H1 (cell line): ENCODE data around the gene ACOT12. TPM values are rescaled to one million over a fixed set of nuclear protein-coding genes. Genes with fewer than 3 reads are reported as not detected.
A peak's percentile ranks its signal among the peaks of the same experiment; 100 is the strongest.

ENCODE experiments used
- CTCF ChIA-PET: fragments of 300-600 bp; sonication (Branson Sonifier 250); formaldehyde crosslinking; loops from one replicate; lab custom pipeline; 2021; ENCODE audit not compliant: partially characterized antibody; lab: Charles Lee
- POLR2A ChIA-PET: fragments of 300-600 bp; sonication (Branson Sonifier 250); formaldehyde crosslinking; loops from one replicate; lab custom pipeline; 2021; ENCODE audit warnings: inconsistent platforms; ENCODE audit not compliant: partially characterized antibody; lab: Charles Lee
- DNase-seq, 2 experiments: peaks; one replicate each; pipeline versions ENCODE4 v3.0.0 to v3.0.0-alpha.2; 2010 to 2022; ENCODE audit warnings: low spot score in 2 of 2, low read depth in 1 of 2, mixed read lengths in 1 of 2
- FAIRE-seq: peaks from 2 replicates; lab custom pipeline; 2011; peaks lifted over from hg19 to GRCh38; lab: Jason Lieb, UNC
- H2AFZ ChIP-seq: 2 replicates; pipeline ENCODE4 v1.8.1; 2012; ENCODE audit warnings: low read length, inconsistent platforms
- H2AK5ac ChIP-seq: 2 replicates; pipeline ENCODE4 v1.6.1; 2013; ENCODE audit warnings: low read depth, low read length
- H2BK120ac ChIP-seq: replicated peaks from 2 replicates; pipeline ENCODE3; 2013; ENCODE audit warnings: low read depth, low read length, inconsistent platforms
- H2BK12ac ChIP-seq: 2 replicates; pipeline ENCODE4 v1.6.1; 2013; ENCODE audit warnings: low read depth, low read length
- H2BK15ac ChIP-seq: 2 replicates; pipeline ENCODE4 v1.6.1; 2013; ENCODE audit warnings: low read length
- H2BK20ac ChIP-seq: 2 replicates; pipeline ENCODE4 v1.6.1; 2013; ENCODE audit warnings: low read length
- H2BK5ac ChIP-seq: 2 replicates; pipeline ENCODE4 v1.6.1; 2013; ENCODE audit warnings: low read depth, low read length
- H3K14ac ChIP-seq: 2 replicates; pipeline ENCODE4 v1.6.1; 2013; ENCODE audit warnings: inconsistent platforms; ENCODE audit not compliant: insufficient read length
- H3K18ac ChIP-seq: 2 replicates; pipeline ENCODE4 v1.6.1; 2013; ENCODE audit warnings: low read length; ENCODE audit errors: extremely low read depth
- H3K23ac ChIP-seq: 2 replicates; pipeline ENCODE4 v1.6.1; 2013; ENCODE audit warnings: inconsistent platforms; ENCODE audit not compliant: insufficient read length
- H3K23me2 ChIP-seq: 2 replicates; pipeline ENCODE4 v1.6.1; 2013; ENCODE audit warnings: low read depth, low read length
- H3K27ac ChIP-seq: 2 replicates; pipeline ENCODE4 v1.6.1; 2011; ENCODE audit warnings: low read depth, low read length, inconsistent platforms
- H3K27me3 ChIP-seq, 4 experiments: replicated peaks in 1 of 4; 1 replicate in 1 of 4; 2 replicates in 3 of 4; pipeline versions ENCODE4 v1.6.1 to v1.8.1; 2011 to 2013; ENCODE audit warnings: low read length in 3 of 4, mild to moderate bottlenecking in 3 of 4, inconsistent platforms in 2 of 4, mixed read lengths in 2 of 4, moderate library complexity in 1 of 4; ENCODE audit not compliant: control insufficient read depth in 3 of 4, insufficient read depth in 3 of 4; ENCODE audit errors: extremely low read depth in 1 of 4
- H3K36me3 ChIP-seq, 4 experiments: 2 replicates each; pipeline versions ENCODE4 v1.6.1 to v1.8.1; 2011 to 2013; ENCODE audit warnings: mild to moderate bottlenecking in 4 of 4, low read length in 3 of 4, moderate library complexity in 2 of 4, control low read depth in 1 of 4, inconsistent platforms in 1 of 4; ENCODE audit not compliant: insufficient read depth in 4 of 4, control insufficient read depth in 2 of 4
- H3K4ac ChIP-seq: replicated peaks from 2 replicates; pipeline ENCODE3; 2013; ENCODE audit warnings: low read length, low read depth, mixed read lengths, inconsistent platforms; ENCODE audit not compliant: insufficient read length
- H3K4me1 ChIP-seq, 4 experiments: replicated peaks in 1 of 4; 1 replicate in 1 of 4; 2 replicates in 3 of 4; pipeline versions ENCODE4 v1.6.1 to v1.8.1; 2011 to 2013; ENCODE audit warnings: low read length in 3 of 4, inconsistent platforms in 2 of 4, mixed read lengths in 1 of 4; ENCODE audit not compliant: insufficient read depth in 4 of 4, control insufficient read depth in 3 of 4
- H3K4me2 ChIP-seq, 2 experiments: 2 replicates each; pipeline versions ENCODE4 v1.6.1 to v1.8.1; 2011 to 2013; ENCODE audit warnings: low read depth in 2 of 2, low read length in 2 of 2, control low read depth in 1 of 2, inconsistent platforms in 1 of 2, mild to moderate bottlenecking in 1 of 2; ENCODE audit not compliant: insufficient read depth in 1 of 2
- H3K4me3 ChIP-seq, 4 experiments: fragments of 200-600, 300-600 bp in 1 of 4; sonication (generic), shearing (Covaris generic), sonication (Bioruptor Twin) in 1 of 4; 2 replicates each; pipeline versions ENCODE4 v1.5.1 to v1.8.1; 2011 to 2016; ENCODE audit warnings: low read length in 4 of 4, low read depth in 3 of 4, control low read depth in 2 of 4, inconsistent platforms in 2 of 4, mild to moderate bottlenecking in 2 of 4, mixed read lengths in 1 of 4, moderate library complexity in 1 of 4; ENCODE audit not compliant: insufficient read depth in 2 of 4; ENCODE audit errors: extremely low read depth in 1 of 4
- H3K56ac ChIP-seq: replicated peaks from 2 replicates; pipeline ENCODE3; 2013; ENCODE audit warnings: low read depth, mild to moderate bottlenecking, mixed read lengths, low read length, inconsistent platforms; ENCODE audit not compliant: insufficient read length
- H3K79me1 ChIP-seq: 2 replicates; pipeline ENCODE4 v1.6.1; 2013; ENCODE audit warnings: low read depth, low read length, control low read depth
- H3K79me2 ChIP-seq, 2 experiments: 2 replicates each; pipeline versions ENCODE4 v1.6.1 to v1.8.1; 2012 to 2013; ENCODE audit warnings: low read length in 2 of 2, mild to moderate bottlenecking in 2 of 2, inconsistent platforms in 1 of 2; ENCODE audit not compliant: insufficient read depth in 2 of 2, control insufficient read depth in 1 of 2
- H3K9ac ChIP-seq, 4 experiments: replicated peaks in 1 of 4; 1 replicate in 1 of 4; 2 replicates in 3 of 4; pipeline versions ENCODE4 v1.6.1 to v1.8.1; 2011 to 2013; ENCODE audit warnings: low read depth in 3 of 4, low read length in 3 of 4, control low read depth in 2 of 4, mild to moderate bottlenecking in 2 of 4, moderate library complexity in 2 of 4, inconsistent platforms in 1 of 4; ENCODE audit errors: extremely low read depth in 1 of 4
- H3K9me3 ChIP-seq, 2 experiments: 2 replicates each; pipeline versions ENCODE4 v1.6.1 to v1.8.1; 2012 to 2013; ENCODE audit warnings: mild to moderate bottlenecking in 2 of 2, moderate library complexity in 2 of 2, control low read depth in 1 of 2, inconsistent platforms in 1 of 2, low read depth in 1 of 2, low read length in 1 of 2, mixed read lengths in 1 of 2; ENCODE audit not compliant: insufficient read depth in 2 of 2
- H4K20me1 ChIP-seq, 2 experiments: replicated peaks in 1 of 2; 2 replicates each; pipeline versions ENCODE3 to v1.8.1; 2011 to 2013; ENCODE audit warnings: inconsistent platforms in 2 of 2, low read length in 2 of 2, mild to moderate bottlenecking in 1 of 2; ENCODE audit not compliant: insufficient read depth in 2 of 2, control insufficient read depth in 1 of 2
- H4K5ac ChIP-seq: 2 replicates; pipeline ENCODE4 v1.6.1; 2013; ENCODE audit warnings: low read length, low read depth, mixed read lengths, inconsistent platforms; ENCODE audit not compliant: insufficient read length
- H4K8ac ChIP-seq: 2 replicates; pipeline ENCODE4 v1.8.0; 2013; ENCODE audit warnings: mild to moderate bottlenecking, moderate library complexity, low read length, inconsistent platforms; ENCODE audit not compliant: insufficient read depth; ENCODE audit errors: extremely low read depth
- H4K91ac ChIP-seq: replicated peaks from 2 replicates; pipeline ENCODE3; 2013; ENCODE audit warnings: low read length, mixed read lengths, inconsistent platforms; ENCODE audit not compliant: insufficient read length
- BRCA1 ChIP-seq: IDR thresholded peaks from 2 replicates; pipeline ENCODE4 v1.6.1; 2012; ENCODE audit warnings: low read depth, low read length, improper control_type of control experiment
- RAD21 ChIP-seq, 2 experiments: IDR thresholded peaks in 1 of 2; conservative IDR thresholded peaks in 1 of 2; 2 replicates each; pipeline ENCODE4 v1.6.1; 2011; ENCODE audit warnings: low read depth in 2 of 2, low read length in 2 of 2, improper control_type of control experiment in 1 of 2, inconsistent platforms in 1 of 2, mild to moderate bottlenecking in 1 of 2, moderate library complexity in 1 of 2
- WGBS, 2 experiments: shearing (Covaris generic) in 1 of 2; methylation state at CpG; one replicate each; pipeline versions ENCODE4 v1.1.6 to v1.1.7; 2013 to 2015; ENCODE audit warnings: low lambda C conversion rate in 2 of 2, mixed read lengths in 2 of 2, inconsistent platforms in 1 of 2, low coverage in 1 of 2, missing lambda C conversion rate in 1 of 2; ENCODE audit not compliant: insufficient replicate concordance in 2 of 2, insufficient coverage in 1 of 2, insufficient read length in 1 of 2; ENCODE audit errors: extremely low coverage in 1 of 2, missing lambda C conversion rate in 1 of 2; 5-methylcytosine and 5-hydroxymethylcytosine counted together
- polyA plus RNA-seq, 7 experiments: library from polyadenylated mRNA; depleted of rRNA in 3 of 7; stranded (reverse) in 5 of 7; unstranded in 2 of 7; fragments of >200 nt in 5 of 7; fragments of 200-250 nt in 2 of 7; gene quantifications; 1 replicate in 5 of 7; 2 replicates in 1 of 7; 4 replicates in 1 of 7; pipeline versions ENCODE4 v1.2.1 to v1.2.3, GENCODE V29; 2011 to 2013; ENCODE audit warnings: missing spikeins in 2 of 7, mixed read lengths in 2 of 7
- total RNA-seq: library from RNA; stranded (reverse); fragmentation: NEBNext Ultra II Directional; extraction: Animal tissue kit (Norgen Biotek cat#: 25700); gene quantifications from 2 replicates; pipeline ENCODE4 v1.2.1, GENCODE V29; 2021

ACOT12 gene
- total and polyA plus RNA-seq, 2 of the 8 experiments (the other 6 are each of a cell fraction or from before 2014, with no cell fraction given) = 0.29 TPM; not detected in 1

- 0 out of 2 replicates have a peak overlapping the region, but pooled peaks have one; percentile 52 for H2BK12ac ChIP-seq
- TF ChIP-seq RAD21 (IDR thresholded peaks at IDR 0.05 in 1 of 2, conservative IDR thresholded peaks at IDR 0.05 in 1 of 2; ENCODE audit: low read depth in 2 of 2, low read length in 2 of 2) (peak in 1 of 2 experiments; percentile 7; a peak in 1 of 4 replicates), BRCA1 (no peak)
- H3K14ac ChIP-seq = no peak overlapping the region
- no peaks in the 10 kb centered on the region for H3K36me3 ChIP-seq
- no peak overlapping the region for H3K23ac ChIP-seq
- H4K5ac ChIP-seq = no peak overlapping the region
- H4K91ac ChIP-seq = no peak overlapping the region
- no peaks in the 10 kb centered on the region for H3K79me2 ChIP-seq
- ChIA-PET CTCF (interaction anchor here (1.0 kb wide), 1 partner anchor 40 kb away, joined by 3 read pairs; no protein-coding TSS in a partner anchor), POLR2A (no interaction called here)
- no peaks in the 10 kb centered on the region for H3K79me1 ChIP-seq
- no peak overlapping the region; the same call in 1 of the 2 replicates for H2BK5ac ChIP-seq
- H2BK15ac ChIP-seq = 0 out of 2 replicates have a peak overlapping the region, but pooled peaks have one; percentile 62
- H3K18ac ChIP-seq = 0 out of 2 replicates have a peak overlapping the region, but pooled peaks have one; percentile 13
- no peaks in the 10 kb centered on the region for H3K9me3 ChIP-seq
- no peak overlapping the region for H4K8ac ChIP-seq
- H2BK120ac ChIP-seq = no peak overlapping the region
- peak in 1 of 2 experiments; percentile 54 for DNase-seq
- no peak overlapping the region for H3K9ac ChIP-seq
- H2AFZ ChIP-seq = peak overlapping the region; percentile 98
- H2AK5ac ChIP-seq = no peak overlapping the region
- no peaks in the 10 kb centered on the region for H3K27me3 ChIP-seq
- peak overlapping the region; percentile 5 to 22; a peak in 1 of 4 replicates for H3K4me2 ChIP-seq
- no peaks in the 10 kb centered on the region for H4K20me1 ChIP-seq
- peaks cover 0 to 9% (median 8%) of the 10 kb centered on the region in 4 experiments; a peak in 4 of 7 replicates for H3K4me1 ChIP-seq
- H3K56ac ChIP-seq = no peak overlapping the region
- no peak overlapping the region for H3K27ac ChIP-seq
- peak overlapping the region; percentile 63; the same call in 1 of the 2 replicates for H2BK20ac ChIP-seq
- no peaks in the 10 kb centered on the region for H3K23me2 ChIP-seq
- H3K4ac ChIP-seq = no peak overlapping the region
- FAIRE-seq = peak; percentile 77
- 53% methylated on average over 4 of the region's 5 CpGs; no CpG with 5 or more reads in 1 of the 2 experiments for WGBS, 2 experiments
- H3K4me3 ChIP-seq = no peak overlapping the region
Measured at GRCh38 chr5:81359108-81359507, 34.8 kb downstream of the ACOT12 start.
